PC-3 (cell line): ENCODE data around the gene LUZP1. TPM values are rescaled to one million over a fixed set of nuclear protein-coding genes. Genes with fewer than 3 reads are reported as not detected.

Experiments
- ATAC-seq: fragments of 200-7000 bp; cut with Tn5 transposase; 2 replicates; pipeline ENCODE4 v1.9.1; 2020; ENCODE audit warnings: mild to moderate bottlenecking, moderate library complexity
- BruUV-seq: library from RNA; stranded (reverse); fragments of 400-500 nt; replicated peaks from 2 replicates; lab custom pipeline; 2021; lab: Mats Ljungman, UMichigan
- CTCF ChIA-PET: fragments of 300-600 bp; sonication (Branson Sonifier 250); formaldehyde crosslinking; loops from one replicate; lab custom pipeline; 2022; ENCODE audit warnings: antibody characterized with exemption; lab: Charles Lee
- POLR2A ChIA-PET: fragments of 300-600 bp; sonication (Branson Sonifier 250); formaldehyde crosslinking; loops from one replicate; lab custom pipeline; 2022; ENCODE audit warnings: antibody characterized with exemption; ENCODE audit not compliant: unreplicated experiment; lab: Charles Lee
- DNase-seq: peaks from one replicate; pipeline ENCODE4 v3.0.0-alpha.2; 2015
- H2AFZ ChIP-seq: fragments of 300-600 bp; sonication (generic); 2 replicates; pipeline ENCODE4 v1.6.0; 2016; ENCODE audit warnings: antibody characterized with exemption, low read length
- H3F3A ChIP-seq: fragments of 300-600 bp; sonication (generic); one replicate; pipeline ENCODE4 v1.6.0; 2017; ENCODE audit warnings: antibody characterized with exemption, low read length, control low read depth, mild to moderate bottlenecking; ENCODE audit not compliant: unreplicated experiment
- H3K27ac ChIP-seq: fragments of 300-600 bp; sonication (generic); 2 replicates; pipeline ENCODE4 v1.5.1; 2016; ENCODE audit warnings: mild to moderate bottlenecking, low read length
- H3K27me3 ChIP-seq: fragments of 300-600 bp; sonication (generic); 2 replicates; pipeline ENCODE4 v1.6.1; 2016; ENCODE audit warnings: low read length, mixed read lengths
- H3K36me3 ChIP-seq: fragments of 300-600 bp; sonication (generic); 2 replicates; pipeline ENCODE4 v1.6.1; 2016; ENCODE audit warnings: low read depth, mixed run types, low read length, mixed read lengths
- H3K4me1 ChIP-seq: fragments of 300-600 bp; sonication (generic); 2 replicates; pipeline ENCODE4 v1.5.1; 2016; ENCODE audit warnings: low read length; ENCODE audit not compliant: insufficient read depth
- H3K4me2 ChIP-seq: fragments of 300-600 bp; sonication (generic); 2 replicates; pipeline ENCODE4 v1.6.0; 2016; ENCODE audit warnings: low read length
- H3K4me3 ChIP-seq: fragments of 300-600 bp; sonication (generic); 2 replicates; pipeline ENCODE4 v1.5.1; 2016; ENCODE audit warnings: mild to moderate bottlenecking, low read length, mixed read lengths
- H3K79me2 ChIP-seq: fragments of 300-600 bp; sonication (generic); 2 replicates; pipeline ENCODE4 v1.6.1; 2017; ENCODE audit warnings: low read length, mixed read lengths
- H3K9ac ChIP-seq: fragments of 300-600 bp; sonication (generic); 2 replicates; pipeline ENCODE4 v1.6.0; 2016; ENCODE audit warnings: mild to moderate bottlenecking, low read length
- H3K9me2 ChIP-seq: fragments of 300-600 bp; sonication (generic); replicated peaks from 2 replicates; pipeline ENCODE4 v1.6.1; 2016; ENCODE audit warnings: mixed run types, low read length, mixed read lengths
- H3K9me3 ChIP-seq: fragments of 300-600 bp; sonication (generic); 2 replicates; pipeline ENCODE4 v1.6.1; 2016; ENCODE audit warnings: low read length, mixed read lengths
- H4K20me1 ChIP-seq: fragments of 300-600 bp; sonication (generic); 2 replicates; pipeline ENCODE4 v1.6.1; 2016; ENCODE audit warnings: low read length, mixed read lengths
- CTCF ChIP-seq: fragments of 300-600 bp; sonication (generic); conservative IDR thresholded peaks from 2 replicates; pipeline ENCODE4 v1.5.1; 2017; ENCODE audit warnings: antibody characterized with exemption, low read depth, mild to moderate bottlenecking, low read length
- EZH2 ChIP-seq: fragments of 300-600 bp; sonication (generic); IDR thresholded peaks from one replicate; pipeline ENCODE4 v1.6.1; 2017; ENCODE audit warnings: antibody characterized with exemption, mild to moderate bottlenecking, low read length; ENCODE audit not compliant: unreplicated experiment
- EZH2phosphoT487 ChIP-seq: fragments of 300-600 bp; sonication (generic); IDR thresholded peaks from 2 replicates; pipeline ENCODE4 v1.6.1; 2018; ENCODE audit warnings: mild to moderate bottlenecking, antibody characterized with exemption, low read length, borderline replicate concordance
- intact Hi-C: fragments of 100-400 bp; cut with micrococcal nuclease; formaldehyde crosslinking; loops from 2 replicates; pipeline ENCODE4 v1.9.0; 2023
- total RNA-seq: library from RNA; depleted of rRNA; stranded (reverse); fragments of >200 nt; gene quantifications from 2 replicates; pipeline ENCODE4 v1.2.3, GENCODE V29; 2014

Gene LUZP1
- total RNA-seq, 1 experiment from 2014 or later: 17.8 TPM

GRCh38 chr1:23116216-23116836, 52.3 kb downstream of the LUZP1 start:
- no peak overlapping the region for H3K27ac ChIP-seq
- H3K36me3 ChIP-seq: no peaks in the 10 kb centered on the region
- H2AFZ ChIP-seq: no peak overlapping the region
- POLR2A ChIA-PET: no interaction called here
- ATAC-seq: no peak
- H4K20me1 ChIP-seq: no peaks in the 10 kb centered on the region
- BruUV-seq: no TSS peak
- no peaks in the 10 kb centered on the region for H3K9me2 ChIP-seq
- CTCF ChIA-PET: no interaction called here
- H3K79me2 ChIP-seq: peaks cover 94% of the 10 kb centered on the region
- no peaks in the 10 kb centered on the region for H3F3A ChIP-seq
- no peak overlapping the region for H3K4me3 ChIP-seq
- TF ChIP-seq EZH2 (no peak), EZH2phosphoT487 (no peak), CTCF (no peak)
- H3K4me2 ChIP-seq: no peak overlapping the region
- no peaks in the 10 kb centered on the region for H3K27me3 ChIP-seq
- intact Hi-C loops: loop anchor here (5.0 kb wide), 1 partner anchor 41 kb away; no protein-coding TSS in a partner anchor
- H3K4me1 ChIP-seq: no peaks in the 10 kb centered on the region
- no peak overlapping the region for H3K9ac ChIP-seq
- H3K9me3 ChIP-seq: no peaks in the 10 kb centered on the region
- no peak for DNase-seq

GRCh38 chr1:23114424-23115079, 54.1 kb downstream of the LUZP1 start:
- H3K27me3 ChIP-seq: no peaks in the 10 kb centered on the region
- TF ChIP-seq CTCF (no peak), EZH2 (no peak), EZH2phosphoT487 (no peak)
- no TSS peak for BruUV-seq
- no peak overlapping the region for H3K9ac ChIP-seq
- no peaks in the 10 kb centered on the region for H3K9me2 ChIP-seq
- no peaks in the 10 kb centered on the region for H3K36me3 ChIP-seq
- H3F3A ChIP-seq: no peaks in the 10 kb centered on the region
- ChIA-PET CTCF (no interaction called here), POLR2A (interaction anchor here (0.6 to 0.7 kb wide), 2 partner anchors 50 to 289 kb away, joined by 5 to 15 read pairs; no protein-coding TSS in a partner anchor)
- DNase-seq (no peak), ATAC-seq (no peak)
- peaks cover 92% of the 10 kb centered on the region for H3K79me2 ChIP-seq
- peaks cover 2% of the 10 kb centered on the region; the same call in 1 of the 2 replicates for H4K20me1 ChIP-seq
- no peak overlapping the region for H3K4me3 ChIP-seq
- no peak overlapping the region for H3K27ac ChIP-seq
- peaks cover 2% of the 10 kb centered on the region; the same call in 1 of the 2 replicates for H3K4me1 ChIP-seq
- no peak overlapping the region for H2AFZ ChIP-seq
- H3K9me3 ChIP-seq: no peaks in the 10 kb centered on the region
- intact Hi-C loops: loop anchor here (5.0 kb wide), 1 partner anchor 43 kb away; no protein-coding TSS in a partner anchor
- H3K4me2 ChIP-seq: no peak overlapping the region
